ENCODE data around the gene ZNF750.

Gene ZNF750

DNA sequence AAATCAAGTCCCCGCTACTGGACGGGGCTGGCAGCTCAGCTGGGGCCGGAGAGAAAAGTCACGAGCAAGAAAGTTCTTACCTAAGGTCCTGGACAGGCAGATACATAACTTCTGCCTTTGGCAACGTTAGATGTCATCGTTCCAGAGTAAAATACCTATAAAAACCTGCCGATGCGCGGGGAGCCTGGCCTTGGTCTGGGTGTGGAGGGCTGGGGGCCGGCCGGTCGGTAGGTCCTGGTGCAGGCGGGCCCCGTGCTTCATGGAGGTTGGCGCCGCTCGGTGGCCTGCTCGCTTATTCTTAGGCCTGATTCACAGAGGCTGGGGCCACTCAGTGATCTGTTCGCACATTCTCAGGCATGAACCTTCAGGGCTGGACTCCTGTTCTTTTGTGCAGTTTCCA is 33.7 kb upstream of the ZNF750 start:
- DNase-seq: no peak

DNA sequence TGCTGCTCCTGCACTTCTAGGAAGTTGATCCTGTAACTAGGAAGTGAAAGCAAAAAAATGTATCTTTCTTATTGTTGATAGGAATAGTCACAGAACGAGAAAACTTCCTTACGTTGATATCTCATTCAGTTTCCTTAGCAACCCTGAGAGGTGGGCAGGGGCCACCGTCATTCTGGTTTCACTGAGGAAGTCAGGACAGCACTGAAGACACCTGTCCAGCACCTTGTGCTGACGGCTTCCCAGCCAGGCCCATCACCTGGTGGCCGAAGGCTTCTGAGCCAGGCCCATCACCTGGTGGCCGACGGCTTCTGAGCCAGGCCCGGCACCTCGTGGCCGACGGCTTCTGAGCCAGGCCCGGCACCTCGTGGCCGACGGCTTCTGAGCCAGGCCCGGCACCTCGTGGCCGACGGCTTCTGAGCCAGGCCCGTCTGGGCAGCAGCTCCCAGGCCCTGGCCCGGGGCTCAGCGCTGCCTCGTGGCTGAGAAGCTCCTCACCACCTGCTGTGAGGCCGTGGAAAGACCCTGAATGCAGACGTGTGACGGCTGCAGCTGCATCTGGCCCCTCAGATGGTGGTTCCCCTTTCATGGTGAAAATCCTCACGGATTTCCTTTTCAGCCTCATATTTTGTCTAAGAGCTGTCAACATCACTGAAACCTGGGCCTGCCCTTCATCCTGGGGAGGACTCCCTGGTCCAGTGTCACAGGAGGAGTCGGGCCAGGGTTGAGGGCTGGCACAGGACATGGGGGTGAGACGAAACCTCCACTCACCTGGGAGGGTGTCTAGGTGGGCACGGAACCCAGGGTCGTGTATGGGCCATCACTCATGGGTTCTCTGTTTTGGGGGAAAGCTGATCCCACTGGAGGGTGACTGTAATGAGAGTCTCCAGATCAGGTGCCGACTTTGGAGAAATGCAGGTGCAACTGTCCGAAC is 33.0 kb upstream of the ZNF750 start:
- DNase-seq: no peak

DNA sequence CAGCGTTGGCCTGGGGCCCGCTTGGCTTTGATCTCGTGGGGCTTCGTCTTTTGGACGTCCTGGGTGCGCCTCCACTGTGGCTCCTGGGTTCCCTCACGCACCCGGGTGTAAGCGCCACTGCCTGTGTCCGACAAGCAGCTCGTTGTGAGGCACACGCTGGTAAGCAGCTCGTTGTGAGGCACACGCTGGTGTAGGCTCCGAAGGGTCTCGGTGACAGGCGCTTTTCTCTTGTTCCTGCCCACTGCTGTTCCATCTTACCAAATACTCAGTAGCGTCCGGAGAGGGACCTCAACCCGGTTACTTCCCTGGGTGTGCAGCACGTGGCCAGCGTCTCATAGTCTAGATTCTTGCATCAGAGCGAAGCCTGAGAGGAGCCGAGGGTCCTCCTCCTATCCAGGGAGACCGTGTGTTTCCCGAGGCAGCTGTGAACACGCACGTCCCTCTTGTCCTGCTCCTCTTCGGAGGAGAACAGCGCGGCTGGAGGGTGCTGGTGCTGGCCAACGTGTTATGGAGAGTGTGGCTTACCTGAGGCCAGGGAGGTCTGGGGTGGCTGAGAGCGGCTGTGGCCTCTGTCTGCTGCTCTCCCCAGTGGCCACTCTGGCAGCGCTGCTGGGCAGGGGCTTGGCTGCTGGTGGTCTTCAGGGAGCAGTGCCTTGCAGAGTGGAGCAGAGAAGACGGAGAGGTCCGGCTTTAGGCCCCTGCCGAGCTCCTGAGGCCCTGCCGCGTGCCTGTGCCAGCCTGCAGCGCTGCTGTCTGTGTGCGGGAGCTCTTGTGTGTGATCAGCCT is 32.1 kb upstream of the ZNF750 start:
- DNase-seq: no peak

DNA sequence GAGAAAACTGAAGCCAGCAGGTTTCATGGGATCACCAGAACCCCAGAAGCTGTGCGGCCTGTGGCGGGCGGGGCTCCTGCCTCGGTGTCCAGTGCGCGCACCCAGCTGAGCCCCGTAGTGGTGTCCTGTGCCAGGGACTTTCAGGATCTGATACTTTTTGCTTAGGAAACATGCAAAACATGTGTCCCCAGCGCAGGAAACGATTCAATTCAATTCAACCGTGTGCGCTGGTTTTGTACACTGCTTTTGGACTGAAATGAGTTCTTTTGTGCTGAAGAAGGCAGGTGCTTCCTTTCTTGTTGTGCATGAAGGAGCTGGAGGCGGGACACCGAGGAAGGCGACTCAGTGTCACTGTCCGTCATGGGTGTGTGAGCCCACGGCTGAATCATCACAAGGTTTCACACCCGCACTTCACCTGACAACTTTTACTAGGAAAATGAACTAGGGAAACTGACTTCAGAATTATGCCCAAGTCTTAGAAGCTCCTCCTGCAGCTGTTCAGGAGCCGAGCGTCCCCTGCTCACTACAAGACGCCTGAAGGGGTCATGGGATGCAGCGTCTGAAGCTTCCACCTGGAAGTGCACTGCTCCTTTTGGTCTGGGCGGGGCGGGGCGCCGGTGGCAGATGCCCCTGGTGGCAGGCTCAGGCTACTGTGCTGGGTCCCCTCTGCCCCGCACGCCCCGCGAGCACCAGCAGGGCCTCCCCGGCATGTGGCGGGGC is 31.4 kb upstream of the ZNF750 start:
- no peak for DNase-seq

DNA sequence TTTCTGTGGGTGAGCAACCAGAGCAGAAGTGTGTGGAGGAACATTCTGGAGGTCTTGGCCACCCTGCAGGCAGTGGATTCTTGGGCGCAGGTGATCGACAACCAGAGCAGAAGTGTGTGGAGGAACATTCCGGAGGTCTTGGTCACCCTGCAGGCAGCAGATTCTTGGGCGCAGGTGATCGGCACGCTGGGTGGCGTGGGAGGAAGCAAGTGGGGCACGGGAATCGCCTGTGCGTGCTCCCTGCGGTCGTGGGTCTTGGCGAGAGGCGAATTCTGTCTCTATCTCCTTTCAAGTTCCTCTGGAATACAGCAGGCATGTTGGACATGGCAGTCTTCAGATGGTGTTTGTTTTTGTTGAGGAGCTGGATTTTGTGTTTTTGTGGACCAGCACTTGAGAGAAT is 30.7 kb upstream of the ZNF750 start:
- no peak for DNase-seq

DNA sequence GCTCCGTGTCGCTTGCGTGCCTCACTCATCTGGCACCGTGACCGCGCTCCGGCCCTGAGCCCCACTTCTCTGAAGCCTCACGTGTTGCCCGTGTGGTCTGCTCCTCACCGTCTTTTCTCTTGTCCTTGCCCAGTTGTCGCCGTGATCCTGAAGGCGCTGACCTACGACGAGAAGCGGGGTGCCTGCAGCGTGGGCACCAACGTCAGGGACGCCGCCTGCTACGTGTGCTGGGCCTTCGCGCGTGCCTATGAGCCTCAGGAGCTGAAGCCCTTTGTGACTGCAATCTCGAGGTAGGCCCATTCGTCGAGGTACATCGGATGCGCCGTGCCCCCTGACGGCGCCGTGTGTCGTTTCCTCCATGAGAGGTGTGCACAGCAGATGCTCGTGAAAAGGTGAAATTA is 30.3 kb upstream of the ZNF750 start:
- DNase-seq: no peak

DNA sequence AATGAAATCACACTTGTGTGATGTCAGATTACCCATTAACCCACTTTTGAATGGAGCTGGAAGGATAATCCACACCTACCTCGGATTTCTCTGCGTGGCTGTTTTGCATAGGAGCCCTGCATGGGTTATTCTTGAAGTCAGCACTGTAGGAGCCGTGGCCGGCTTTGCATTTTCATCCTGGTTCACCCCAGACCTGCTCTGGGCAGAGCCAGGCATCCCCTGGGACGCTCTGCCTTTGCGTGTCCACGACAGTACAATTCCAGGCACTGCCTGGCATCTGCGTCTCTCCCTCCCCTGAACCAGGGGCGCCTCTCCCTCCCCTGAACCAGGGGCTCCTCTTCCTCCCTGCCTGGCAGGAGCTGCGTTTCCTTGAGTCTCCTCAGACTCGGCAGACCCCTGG is 29.7 kb upstream of the ZNF750 start:
- no peak for DNase-seq

DNA sequence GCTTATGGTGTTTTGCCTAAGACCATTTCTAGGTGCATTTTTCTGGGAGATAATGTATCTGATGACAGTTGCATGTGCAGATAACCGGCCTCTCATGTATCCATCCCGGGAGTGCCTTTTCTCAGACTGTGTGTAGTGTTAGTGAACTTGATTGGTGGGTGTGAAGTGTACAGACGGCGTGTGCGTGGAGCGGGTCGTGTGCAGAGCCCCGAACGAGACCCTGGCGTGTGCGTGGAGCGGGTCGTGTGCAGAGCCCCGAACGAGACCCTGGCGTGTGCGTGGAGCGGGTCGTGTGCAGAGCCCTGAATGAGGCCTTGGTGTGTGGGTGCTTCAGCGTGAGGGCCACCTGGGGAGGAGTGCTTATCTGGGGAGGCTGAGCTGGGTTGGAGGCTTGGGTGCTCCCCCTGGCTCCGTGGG is 28.9 kb upstream of the ZNF750 start:
- no peak for DNase-seq

DNA sequence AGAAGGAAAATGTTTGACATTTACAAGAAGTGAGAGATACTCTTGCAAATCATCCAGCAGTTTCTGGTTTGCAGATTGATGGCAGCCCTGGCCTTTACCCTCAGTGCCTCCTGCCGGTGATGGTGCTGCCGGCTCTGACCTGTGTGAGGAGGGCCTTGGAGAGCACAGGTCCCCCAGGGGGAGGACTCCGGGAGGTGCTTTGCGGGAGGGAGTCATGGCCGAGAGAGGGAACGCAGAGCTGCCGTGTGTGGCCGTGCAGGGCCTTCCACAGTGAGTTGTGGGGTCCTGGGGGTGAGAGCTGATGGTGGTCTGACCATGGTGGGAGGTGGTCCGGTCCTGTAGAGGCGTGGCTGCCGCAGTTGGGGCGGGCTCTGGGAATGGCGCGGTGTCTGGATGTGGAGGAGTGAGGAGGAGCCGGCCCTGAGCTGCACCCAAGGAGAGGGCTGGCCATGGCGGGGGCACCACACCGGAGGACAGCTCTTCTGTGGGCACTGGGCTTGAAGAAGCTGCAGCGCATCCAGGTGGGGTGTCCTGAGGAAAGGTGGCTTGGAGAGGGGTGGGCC is 28.0 kb upstream of the ZNF750 start:
- DNase-seq: no peak

DNA sequence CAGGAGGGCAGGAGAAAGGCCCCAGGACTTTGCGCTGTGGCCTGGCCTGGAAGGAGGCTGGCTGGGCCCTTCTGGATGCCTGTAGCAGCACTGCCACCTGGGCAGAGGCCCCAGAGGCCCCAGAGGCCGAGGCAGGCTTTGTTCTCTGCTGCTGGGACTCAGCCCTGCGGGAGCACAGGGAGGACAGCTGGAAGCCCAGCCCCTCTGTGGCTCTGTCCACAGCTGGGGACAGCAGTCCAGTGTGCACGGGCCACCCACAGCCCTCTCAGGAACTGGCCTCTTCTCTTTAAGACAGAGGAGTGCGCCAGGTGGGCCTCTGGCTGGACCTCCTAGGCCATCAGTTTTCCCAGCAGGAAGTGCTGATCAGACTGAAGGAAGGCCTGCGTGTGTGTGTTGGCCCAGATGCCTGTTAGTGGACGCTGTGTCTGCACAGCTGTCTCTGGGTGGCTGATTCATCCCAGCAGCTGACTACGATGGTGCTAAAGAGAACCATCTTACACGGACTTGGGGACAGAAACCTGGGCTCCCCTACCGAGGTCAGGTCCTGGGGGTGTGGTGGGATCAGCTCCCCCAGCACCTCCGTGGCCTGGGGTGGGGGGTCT is 26.9 kb upstream of the ZNF750 start:
- peak in 1 of 58 donors; percentile 38 for DNase-seq

DNA sequence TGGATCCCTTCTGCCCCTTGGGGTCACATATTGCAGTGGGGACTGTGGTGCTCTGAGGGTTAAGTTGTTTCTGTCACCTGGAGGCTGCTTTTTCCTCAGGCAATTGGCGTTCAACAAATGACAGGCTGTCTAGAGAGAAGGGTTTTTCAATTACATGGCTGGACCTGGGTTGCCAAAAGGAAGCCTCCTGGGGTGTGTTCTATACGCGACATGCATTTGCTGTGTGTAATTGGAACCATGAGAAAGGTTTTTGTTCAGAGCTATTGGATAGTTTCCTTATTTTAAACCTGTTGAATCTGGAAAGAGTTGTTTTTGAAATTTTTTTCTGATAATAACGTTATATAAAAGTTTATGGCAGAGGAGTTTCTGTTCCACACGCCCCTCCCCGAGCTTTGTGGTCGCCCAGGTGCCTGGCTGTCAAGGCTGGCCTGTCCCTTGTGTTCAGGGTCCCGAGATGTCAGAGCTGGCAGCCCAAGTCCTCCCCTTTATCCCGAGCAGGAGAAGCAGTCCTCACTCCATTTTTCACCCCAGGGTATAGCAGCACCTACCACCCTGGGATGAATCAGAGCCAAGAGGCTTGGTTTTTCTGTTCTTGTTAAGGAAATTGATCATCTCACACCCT is 26.1 kb upstream of the ZNF750 start:
- no peak for DNase-seq

DNA sequence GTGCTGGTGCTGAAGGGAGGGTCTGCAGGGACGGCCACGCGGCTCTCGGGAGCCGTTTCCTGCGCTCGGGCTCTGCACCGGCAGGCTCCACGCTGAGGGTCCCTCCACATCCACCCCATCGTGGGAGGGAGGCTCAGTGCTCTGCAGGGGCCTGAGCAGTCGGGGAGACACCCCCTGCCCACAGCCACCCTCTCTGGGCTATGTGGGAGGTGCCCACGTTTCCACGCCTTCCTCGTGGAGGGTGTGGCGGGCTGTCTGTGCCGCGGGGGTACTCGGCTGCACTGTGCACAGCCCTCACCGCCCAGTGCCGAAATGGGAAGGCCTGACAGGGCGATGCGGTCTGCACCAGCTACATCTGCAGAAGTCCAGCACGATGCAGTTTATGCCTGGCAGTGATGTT is 25.5 kb upstream of the ZNF750 start:
- DNase-seq: no peak

DNA sequence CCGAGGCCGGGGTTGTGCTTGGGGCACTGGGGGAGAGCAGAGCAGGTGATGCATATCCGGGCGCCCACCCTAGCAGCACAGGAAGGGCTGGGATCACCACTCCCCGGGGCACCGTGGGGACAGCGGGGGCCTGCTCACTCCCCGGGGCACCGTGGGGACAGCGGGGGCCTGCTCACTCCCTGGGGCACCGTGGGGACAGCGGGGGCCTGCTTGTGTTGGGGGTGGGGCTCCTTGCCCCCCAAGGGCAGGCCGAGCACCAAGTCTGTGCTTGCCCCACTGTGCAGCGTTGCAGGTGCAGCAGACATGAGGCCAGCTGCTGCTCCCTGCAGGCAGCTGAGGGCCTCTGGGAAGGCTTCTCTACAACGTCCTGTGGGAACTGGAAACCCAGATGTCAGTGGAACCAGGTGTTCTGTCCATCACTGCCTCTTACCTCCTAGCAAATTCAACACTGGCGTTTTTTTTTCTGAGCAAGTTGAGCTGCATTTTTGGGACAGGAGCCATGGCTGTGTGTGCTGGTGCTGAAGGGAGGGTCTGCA is 25.0 kb upstream of the ZNF750 start:
- no peak for DNase-seq

DNA sequence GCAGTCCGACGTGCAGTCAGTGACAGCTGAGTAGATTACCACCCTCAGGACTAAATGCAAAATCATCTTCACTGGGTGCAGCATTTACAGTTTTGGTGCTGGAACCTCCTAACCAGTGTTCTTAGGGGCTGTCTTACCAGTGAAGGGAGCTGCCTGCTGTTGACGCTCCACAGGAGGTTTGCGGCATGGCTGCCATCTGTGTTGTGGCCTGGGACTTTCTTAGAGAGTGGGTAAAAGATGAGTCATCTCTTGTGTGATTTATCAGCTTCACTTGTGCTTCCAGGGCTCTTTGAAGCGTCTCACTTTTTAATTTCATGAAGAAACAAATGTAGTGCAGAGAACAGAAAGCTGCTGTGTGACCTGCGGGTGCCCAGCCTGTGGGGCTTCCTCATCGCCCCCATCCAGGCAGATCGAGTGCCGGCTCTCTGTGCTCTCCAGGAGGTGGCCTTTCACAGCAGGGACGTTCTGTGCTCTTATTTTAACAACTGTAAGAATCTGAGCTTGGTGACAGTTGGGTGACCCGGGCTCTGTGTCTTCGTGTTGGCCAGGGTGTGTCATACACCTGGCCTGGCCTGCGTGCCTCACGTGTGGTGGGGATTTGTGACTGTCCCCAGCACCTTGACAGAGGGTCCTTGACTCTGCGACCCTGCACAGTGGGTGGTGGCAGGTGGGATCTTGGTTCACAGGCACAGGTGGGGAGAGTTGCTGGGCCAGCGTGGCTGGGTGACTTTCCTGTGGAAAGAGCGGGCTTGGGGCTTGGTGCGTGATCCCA is 24.3 kb upstream of the ZNF750 start:
- DNase-seq: peak in 25 of 58 donors; percentile 16 to 72 (median 38)

DNA sequence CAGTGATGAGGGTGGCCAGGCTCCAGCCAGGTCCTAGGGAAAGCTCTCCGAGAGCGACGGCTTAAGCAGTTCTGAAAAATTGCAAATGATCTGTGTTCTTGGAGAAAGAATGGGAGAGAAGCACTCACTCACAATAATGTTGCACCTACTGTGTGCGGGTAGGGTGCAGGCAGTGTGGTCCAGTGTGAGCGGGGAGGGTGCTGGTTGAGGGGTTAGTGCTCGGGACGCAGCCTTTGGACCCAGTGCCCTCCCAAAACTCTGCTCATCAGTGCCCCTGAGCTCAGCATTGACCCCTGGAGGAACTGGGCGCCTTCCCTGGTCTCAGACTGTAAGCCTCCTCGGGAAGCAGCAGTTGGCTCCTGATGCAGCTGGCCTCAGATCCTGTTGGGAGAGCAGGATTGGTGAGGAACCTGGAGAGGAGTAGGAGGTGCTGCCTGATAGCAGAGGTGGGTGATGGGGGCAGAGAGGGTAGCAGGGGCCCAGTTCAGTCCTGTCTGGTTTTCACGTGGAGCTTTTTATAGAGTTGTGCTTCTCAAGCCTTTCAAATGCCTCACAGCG is 23.6 kb upstream of the ZNF750 start:
- DNase-seq: no peak

DNA sequence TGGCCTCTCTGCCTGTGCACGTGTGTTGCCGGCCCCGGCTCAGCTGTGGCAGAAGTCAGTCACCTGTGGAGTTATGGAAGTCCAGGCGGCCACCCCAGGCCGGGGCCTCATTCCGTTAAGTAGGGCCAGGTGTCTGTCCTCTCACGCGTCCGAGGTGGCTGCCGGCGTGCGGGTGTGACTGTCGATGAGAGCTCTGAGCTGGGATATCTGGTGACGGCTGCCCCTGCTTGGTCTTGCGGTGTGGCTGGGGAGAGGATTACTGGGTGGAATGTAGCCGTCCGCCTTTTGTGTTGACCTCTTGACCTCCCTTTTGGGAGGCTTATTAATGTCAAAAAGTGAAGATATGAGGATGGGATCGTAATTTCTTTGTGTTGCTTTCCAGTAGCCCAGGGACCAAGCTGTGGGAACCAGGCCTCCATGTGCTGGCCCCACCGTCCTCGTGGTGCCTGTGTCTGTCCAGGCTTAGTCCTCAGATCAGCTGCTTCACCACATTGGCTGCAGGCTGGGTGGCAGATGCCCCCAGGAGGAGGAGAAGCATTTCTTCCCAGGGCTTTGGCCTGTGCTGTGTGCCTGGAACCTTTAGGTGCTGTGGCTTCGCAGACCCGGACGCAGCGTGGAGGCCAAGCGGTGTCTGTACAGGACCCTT is 23.0 kb upstream of the ZNF750 start:
- DNase-seq: no peak

DNA sequence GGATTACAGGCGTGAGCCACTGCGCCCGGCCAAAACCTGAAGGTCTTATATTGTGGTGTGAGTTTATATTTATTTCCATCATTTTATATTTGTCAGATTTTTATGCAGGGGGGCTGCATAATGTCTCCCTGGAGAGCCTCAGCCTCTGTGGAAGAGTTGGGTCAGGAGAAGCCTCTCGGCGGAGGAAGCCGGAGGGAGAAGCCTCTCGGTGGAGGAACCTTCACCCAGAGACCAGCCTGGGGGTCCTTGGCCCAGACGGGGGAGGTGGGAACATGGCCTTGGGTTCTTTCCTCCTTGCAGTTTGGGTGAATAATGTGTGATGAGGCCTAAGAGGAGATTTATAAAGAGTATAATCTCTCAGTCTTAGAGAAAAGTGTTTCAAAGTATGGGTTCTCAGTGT is 22.4 kb upstream of the ZNF750 start:
- no peak for DNase-seq

DNA sequence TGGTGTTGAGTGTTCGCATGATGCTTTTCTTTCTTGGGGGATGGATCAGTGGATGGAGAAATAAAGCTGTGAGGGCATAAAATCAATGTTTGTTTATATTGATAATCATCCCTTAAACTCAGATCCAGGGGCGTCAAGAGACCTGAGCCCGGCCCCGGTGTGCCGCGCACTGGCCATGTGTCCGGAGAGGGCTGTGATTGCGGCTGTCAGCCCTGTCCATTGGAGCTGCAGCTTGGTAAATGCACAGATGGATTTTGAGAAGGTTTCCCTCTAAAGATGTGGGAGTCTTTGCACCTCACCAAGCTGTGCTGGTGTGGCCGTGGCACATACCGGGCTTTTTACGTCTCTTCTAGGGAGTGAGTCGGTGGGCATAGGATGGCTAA is 21.6 kb upstream of the ZNF750 start:
- no peak for DNase-seq

Measured in anterior cingulate cortex (tissue), 58 donors.